ENCODE results near the gene MRPL54.

DNA sequence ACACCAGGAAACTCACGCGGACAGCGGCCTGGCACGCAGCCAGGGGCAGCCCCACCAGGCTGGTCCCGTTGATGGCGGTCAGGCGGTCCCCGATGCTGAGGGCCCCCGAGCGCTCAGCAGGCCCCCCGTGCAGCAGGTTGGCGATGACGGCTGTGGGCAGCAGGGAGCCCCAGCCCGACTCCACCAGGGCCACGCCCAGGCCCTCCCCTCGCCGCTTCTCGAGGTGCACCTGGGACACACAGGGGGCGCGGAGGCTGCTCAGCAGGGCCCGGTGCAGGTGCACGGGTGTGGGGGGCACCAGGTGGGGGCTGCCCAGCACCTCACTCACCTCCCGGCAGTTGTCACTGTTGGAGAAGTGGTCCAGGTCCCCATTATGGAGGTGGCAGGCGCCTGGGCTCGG, 10.0 kb upstream of the MRPL54 start:
- TF ChIP-seq, protein P1, sequence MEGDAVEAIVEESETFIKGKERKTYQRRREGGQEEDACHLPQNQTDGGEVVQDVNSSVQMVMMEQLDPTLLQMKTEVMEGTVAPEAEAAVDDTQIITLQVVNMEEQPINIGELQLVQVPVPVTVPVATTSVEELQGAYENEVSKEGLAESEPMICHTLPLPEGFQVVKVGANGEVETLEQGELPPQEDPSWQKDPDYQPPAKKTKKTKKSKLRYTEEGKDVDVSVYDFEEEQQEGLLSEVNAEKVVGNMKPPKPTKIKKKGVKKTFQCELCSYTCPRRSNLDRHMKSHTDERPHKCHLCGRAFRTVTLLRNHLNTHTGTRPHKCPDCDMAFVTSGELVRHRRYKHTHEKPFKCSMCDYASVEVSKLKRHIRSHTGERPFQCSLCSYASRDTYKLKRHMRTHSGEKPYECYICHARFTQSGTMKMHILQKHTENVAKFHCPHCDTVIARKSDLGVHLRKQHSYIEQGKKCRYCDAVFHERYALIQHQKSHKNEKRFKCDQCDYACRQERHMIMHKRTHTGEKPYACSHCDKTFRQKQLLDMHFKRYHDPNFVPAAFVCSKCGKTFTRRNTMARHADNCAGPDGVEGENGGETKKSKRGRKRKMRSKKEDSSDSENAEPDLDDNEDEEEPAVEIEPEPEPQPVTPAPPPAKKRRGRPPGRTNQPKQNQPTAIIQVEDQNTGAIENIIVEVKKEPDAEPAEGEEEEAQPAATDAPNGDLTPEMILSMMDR (conservative IDR thresholded peaks at IDR 0.05; ENCODE audit: low read length) = no peak
- no peak for TF ChIP-seq EZH2phosphoT487 (IDR thresholded peaks at IDR 0.05; ENCODE audit: borderline replicate concordance, low read depth, low read length)
